Liver (tissue), 3 donors: Measurements from ENCODE around the gene MVP.

Experiments
- NR2F2 ChIP-seq: IDR thresholded peaks from 2 replicates; pipeline ENCODE4 v1.6.1; 2016; ENCODE audit warnings: antibody characterized with exemption
- TF ChIP-seq, protein P1 (sequence below): fragments of 150-350 bp; IDR thresholded peaks from 2 replicates; pipeline ENCODE4 v1.5.1; 2017; ENCODE audit warnings: improper control_type of control experiment, low read depth, low read length; ENCODE audit not compliant: missing input control
- TF ChIP-seq, protein P2 (sequence below): IDR thresholded peaks from 2 replicates; pipeline ENCODE4 v1.6.1; 2016; ENCODE audit warnings: antibody characterized with exemption
- donor health status: healthy.
- donor health status: healthy.

DNA sequence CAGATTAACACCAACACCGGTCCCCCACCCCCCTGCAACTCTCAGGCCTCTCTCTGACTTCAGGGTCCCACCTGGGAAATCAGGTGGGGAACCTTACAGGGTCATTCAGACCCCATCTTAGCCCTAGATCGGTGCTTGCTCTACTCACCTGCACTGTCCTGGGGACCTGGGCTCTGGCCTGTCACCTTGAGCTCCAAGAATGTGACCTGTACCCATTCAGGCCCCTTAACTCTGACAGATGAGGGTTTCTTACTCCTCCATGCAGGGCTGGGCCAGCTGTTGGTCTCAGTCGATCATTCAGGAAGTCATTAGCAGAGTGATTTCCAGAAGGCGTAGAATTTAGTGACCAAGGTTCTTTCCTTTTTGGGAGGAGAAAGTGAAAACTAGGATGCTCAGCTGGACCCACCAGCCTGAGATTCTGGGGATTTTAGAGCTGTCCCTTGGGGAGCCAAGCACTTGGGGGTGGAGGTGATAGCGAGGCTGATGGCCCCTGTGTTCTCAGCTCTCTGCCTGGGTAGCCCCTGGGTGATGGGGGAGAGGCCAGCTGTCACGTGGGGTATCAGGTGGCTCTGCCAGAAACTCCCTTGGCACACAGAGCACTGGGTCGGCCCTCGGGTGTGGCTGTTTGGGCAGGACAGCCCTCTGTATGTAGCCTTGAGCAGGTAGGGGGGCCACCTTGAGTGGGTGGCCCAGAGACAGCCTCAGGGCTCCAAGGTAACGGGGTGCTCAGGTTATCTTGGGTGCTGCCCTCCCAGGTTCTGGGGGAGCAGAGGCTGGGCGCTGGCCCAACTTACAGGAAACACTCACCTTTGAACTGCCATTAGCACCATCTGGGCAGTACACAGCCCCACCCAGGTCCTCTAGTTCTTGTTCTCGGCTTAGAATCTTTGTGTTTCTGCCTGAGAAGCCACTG is 724 bp downstream of the MVP start:
- TF ChIP-seq, protein P1, sequence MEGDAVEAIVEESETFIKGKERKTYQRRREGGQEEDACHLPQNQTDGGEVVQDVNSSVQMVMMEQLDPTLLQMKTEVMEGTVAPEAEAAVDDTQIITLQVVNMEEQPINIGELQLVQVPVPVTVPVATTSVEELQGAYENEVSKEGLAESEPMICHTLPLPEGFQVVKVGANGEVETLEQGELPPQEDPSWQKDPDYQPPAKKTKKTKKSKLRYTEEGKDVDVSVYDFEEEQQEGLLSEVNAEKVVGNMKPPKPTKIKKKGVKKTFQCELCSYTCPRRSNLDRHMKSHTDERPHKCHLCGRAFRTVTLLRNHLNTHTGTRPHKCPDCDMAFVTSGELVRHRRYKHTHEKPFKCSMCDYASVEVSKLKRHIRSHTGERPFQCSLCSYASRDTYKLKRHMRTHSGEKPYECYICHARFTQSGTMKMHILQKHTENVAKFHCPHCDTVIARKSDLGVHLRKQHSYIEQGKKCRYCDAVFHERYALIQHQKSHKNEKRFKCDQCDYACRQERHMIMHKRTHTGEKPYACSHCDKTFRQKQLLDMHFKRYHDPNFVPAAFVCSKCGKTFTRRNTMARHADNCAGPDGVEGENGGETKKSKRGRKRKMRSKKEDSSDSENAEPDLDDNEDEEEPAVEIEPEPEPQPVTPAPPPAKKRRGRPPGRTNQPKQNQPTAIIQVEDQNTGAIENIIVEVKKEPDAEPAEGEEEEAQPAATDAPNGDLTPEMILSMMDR: no peak
- TF ChIP-seq, protein P2, sequence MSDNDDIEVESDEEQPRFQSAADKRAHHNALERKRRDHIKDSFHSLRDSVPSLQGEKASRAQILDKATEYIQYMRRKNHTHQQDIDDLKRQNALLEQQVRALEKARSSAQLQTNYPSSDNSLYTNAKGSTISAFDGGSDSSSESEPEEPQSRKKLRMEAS: no peak
- TF ChIP-seq NR2F2: peak; percentile 34
